ENCODE data around the gene WDR86. TPM values are rescaled to one million over a fixed set of nuclear protein-coding genes. Genes with fewer than 3 reads are reported as not detected.

WDR86 gene
- total RNA-seq, 1 donor from 2014 or later = 57.0 TPM

DNA sequence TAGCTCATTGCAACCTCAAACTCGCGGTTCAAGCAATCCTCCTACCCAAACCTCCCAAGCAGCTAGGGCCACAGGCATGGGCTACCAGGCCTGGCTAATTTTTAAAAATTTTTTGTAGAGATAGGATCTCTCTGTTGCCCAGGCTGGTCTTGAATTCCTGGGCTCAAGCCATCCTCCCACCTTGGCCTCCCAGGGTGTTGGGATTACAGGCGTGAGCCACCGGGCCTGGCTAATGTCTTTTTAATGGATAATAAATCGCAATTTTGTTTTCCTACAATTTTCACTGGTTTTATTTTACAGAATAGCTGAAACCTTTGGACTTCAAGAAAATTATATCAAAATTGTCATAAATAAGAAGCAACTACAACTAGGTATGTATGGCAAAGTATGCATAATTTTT lies 57.3 kb downstream of the WDR86 start:
- Mint-ChIP-seq H3K36me3 (ENCODE audit: low read depth, unreplicated experiment) (peaks cover 35% of the 10 kb centered on the region), H3K9me3 (ENCODE audit: unreplicated experiment) (no peaks in the 10 kb centered on the region), H3K27me3 (ENCODE audit: unreplicated experiment) (peaks cover 3% of the 10 kb centered on the region), H3K4me3 (ENCODE audit: unreplicated experiment) (no peak overlapping the region), H3K27ac (ENCODE audit: unreplicated experiment) (no peak overlapping the region), H3K4me1 (ENCODE audit: unreplicated experiment) (peaks cover 18% of the 10 kb centered on the region)
- TF ChIP-seq, protein P1, sequence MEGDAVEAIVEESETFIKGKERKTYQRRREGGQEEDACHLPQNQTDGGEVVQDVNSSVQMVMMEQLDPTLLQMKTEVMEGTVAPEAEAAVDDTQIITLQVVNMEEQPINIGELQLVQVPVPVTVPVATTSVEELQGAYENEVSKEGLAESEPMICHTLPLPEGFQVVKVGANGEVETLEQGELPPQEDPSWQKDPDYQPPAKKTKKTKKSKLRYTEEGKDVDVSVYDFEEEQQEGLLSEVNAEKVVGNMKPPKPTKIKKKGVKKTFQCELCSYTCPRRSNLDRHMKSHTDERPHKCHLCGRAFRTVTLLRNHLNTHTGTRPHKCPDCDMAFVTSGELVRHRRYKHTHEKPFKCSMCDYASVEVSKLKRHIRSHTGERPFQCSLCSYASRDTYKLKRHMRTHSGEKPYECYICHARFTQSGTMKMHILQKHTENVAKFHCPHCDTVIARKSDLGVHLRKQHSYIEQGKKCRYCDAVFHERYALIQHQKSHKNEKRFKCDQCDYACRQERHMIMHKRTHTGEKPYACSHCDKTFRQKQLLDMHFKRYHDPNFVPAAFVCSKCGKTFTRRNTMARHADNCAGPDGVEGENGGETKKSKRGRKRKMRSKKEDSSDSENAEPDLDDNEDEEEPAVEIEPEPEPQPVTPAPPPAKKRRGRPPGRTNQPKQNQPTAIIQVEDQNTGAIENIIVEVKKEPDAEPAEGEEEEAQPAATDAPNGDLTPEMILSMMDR (IDR thresholded peaks at IDR 0.05; ENCODE audit: unreplicated experiment) = no peak
- no peak for DNase-seq (ENCODE audit: low spot score)

DNA sequence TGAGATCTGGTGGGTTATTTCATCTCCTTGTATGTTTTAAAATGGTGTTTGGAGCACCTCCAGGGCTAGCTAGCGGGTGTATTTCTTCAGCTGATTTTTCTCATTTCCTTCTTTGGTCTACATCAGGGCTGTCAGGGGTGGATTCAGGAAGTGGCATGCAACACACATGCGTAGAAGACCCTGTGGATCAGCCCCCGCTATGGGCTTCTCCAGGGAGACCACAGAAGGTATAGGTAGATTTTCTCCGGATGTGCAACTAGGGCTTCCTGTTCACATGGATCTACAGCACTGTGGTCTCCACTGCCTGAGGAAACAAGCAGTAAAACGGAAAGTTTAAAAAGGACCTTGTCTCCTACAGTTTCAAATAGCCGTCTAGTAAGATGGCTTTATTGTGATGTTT lies 57.9 kb downstream of the WDR86 start:
- Mint-ChIP-seq H3K4me3 (ENCODE audit: unreplicated experiment) (no peak overlapping the region), H3K27me3 (ENCODE audit: unreplicated experiment) (peaks cover 3% of the 10 kb centered on the region), H3K36me3 (ENCODE audit: low read depth, unreplicated experiment) (peaks cover 32% of the 10 kb centered on the region), H3K4me1 (ENCODE audit: unreplicated experiment) (peaks cover 18% of the 10 kb centered on the region), H3K9me3 (ENCODE audit: unreplicated experiment) (no peaks in the 10 kb centered on the region), H3K27ac (ENCODE audit: unreplicated experiment) (peak overlapping the region; percentile 81)
- peak; percentile 33 for DNase-seq (ENCODE audit: low spot score)
- TF ChIP-seq, protein P1 (IDR thresholded peaks at IDR 0.05; ENCODE audit: unreplicated experiment) = no peak

DNA sequence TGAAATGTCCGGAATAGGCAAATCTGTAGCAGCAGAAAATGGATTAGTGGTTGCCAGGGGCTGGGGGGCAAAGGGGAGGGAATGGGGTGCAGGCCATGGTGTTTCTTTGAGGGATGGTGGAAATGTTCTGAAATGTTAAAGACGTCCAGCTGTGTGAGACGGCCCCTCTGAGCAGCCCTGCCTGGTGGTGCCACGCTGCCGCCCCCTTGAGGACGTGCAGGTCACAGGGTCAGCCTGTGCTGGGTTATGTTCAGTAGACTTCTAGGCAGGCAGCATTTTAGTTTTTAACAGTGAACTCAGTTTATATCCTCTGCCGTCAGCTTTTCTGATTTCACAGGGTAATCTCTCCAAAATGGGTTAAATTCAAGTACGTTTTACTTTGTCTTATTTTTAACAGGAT lies 58.8 kb downstream of the WDR86 start:
- Mint-ChIP-seq H3K27me3 (ENCODE audit: unreplicated experiment) (no peaks in the 10 kb centered on the region), H3K4me1 (ENCODE audit: unreplicated experiment) (peaks cover 18% of the 10 kb centered on the region), H3K4me3 (ENCODE audit: unreplicated experiment) (no peak overlapping the region), H3K36me3 (ENCODE audit: low read depth, unreplicated experiment) (peaks cover 28% of the 10 kb centered on the region), H3K9me3 (ENCODE audit: unreplicated experiment) (no peaks in the 10 kb centered on the region), H3K27ac (ENCODE audit: unreplicated experiment) (peak overlapping the region; percentile 30)
- TF ChIP-seq, protein P1 (IDR thresholded peaks at IDR 0.05; ENCODE audit: unreplicated experiment) = peak; percentile 23
- peak; percentile 56 for DNase-seq (ENCODE audit: low spot score)

DNA sequence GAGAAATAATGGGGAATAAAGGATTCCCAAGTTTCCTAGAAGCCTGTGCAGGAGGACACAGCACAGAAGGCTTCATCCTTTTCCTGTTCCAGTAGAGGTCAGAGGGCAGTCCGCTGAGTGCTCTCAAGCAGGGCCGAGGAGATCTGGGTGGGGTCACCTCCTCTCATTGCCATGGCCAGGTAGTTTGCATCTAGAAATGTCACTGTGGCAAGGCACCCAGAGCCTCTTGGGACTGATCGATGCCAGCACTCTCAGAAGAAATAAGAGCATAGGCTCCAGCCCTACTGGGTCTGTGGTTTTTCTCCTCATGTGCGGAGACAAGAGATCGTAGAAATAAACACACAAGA lies 60.4 kb downstream of the WDR86 start:
- Mint-ChIP-seq H3K36me3 (ENCODE audit: low read depth, unreplicated experiment) (peaks cover 23% of the 10 kb centered on the region), H3K4me1 (ENCODE audit: unreplicated experiment) (peaks cover 18% of the 10 kb centered on the region), H3K27ac (ENCODE audit: unreplicated experiment) (peak overlapping the region; percentile 58), H3K4me3 (ENCODE audit: unreplicated experiment) (no peak overlapping the region), H3K27me3 (ENCODE audit: unreplicated experiment) (no peaks in the 10 kb centered on the region), H3K9me3 (ENCODE audit: unreplicated experiment) (no peaks in the 10 kb centered on the region)
- TF ChIP-seq, protein P1 (IDR thresholded peaks at IDR 0.05; ENCODE audit: unreplicated experiment) = no peak
- DNase-seq (ENCODE audit: low spot score) = no peak

DNA sequence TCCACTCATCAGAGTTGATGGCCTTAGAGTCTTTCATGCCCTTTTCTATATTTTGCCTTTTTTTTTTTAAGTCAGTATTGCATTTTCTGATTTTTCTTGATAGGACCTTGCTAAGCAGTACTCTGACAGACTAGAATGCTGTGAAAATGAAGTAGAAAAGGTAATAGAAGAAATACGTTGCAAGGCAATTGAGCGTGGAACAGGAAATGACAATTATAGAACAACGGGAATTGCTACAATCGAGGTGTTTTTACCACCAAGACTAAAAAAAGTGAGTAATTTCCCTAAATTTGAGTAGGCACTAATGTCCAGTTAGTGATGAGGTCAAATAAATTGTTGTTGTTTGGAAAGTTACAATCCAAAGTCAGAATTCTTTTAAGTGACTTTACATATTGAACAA lies 60.9 kb downstream of the WDR86 start:
- H3K27ac Mint-ChIP-seq (ENCODE audit: unreplicated experiment) = peak overlapping the region; percentile 78
- no peak overlapping the region for H3K4me3 Mint-ChIP-seq (ENCODE audit: unreplicated experiment)
- peaks cover 18% of the 10 kb centered on the region for H3K4me1 Mint-ChIP-seq (ENCODE audit: unreplicated experiment)
- H3K27me3 Mint-ChIP-seq (ENCODE audit: unreplicated experiment) = no peaks in the 10 kb centered on the region
- H3K36me3 Mint-ChIP-seq (ENCODE audit: low read depth, unreplicated experiment) = peaks cover 23% of the 10 kb centered on the region
- TF ChIP-seq, protein P1 (IDR thresholded peaks at IDR 0.05; ENCODE audit: unreplicated experiment) = no peak
- no peak for DNase-seq (ENCODE audit: low spot score)
- H3K9me3 Mint-ChIP-seq (ENCODE audit: unreplicated experiment) = no peaks in the 10 kb centered on the region

Data from endothelial cell (in vitro differentiated cells).